Stimulated activated CD4-positive, alpha-beta T cell treated with anti-CD3 and anti-CD28 coated beads, Interleukin-1b, Interleukin-23, amount 100 ng/mL, for 48 hours (primary cell): ENCODE data around the gene BRINP3.

Experiments
- DNase-seq: peaks from one replicate; pipeline ENCODE4 v3.0.0-alpha.2; 2020

The BRINP3 gene

DNA sequence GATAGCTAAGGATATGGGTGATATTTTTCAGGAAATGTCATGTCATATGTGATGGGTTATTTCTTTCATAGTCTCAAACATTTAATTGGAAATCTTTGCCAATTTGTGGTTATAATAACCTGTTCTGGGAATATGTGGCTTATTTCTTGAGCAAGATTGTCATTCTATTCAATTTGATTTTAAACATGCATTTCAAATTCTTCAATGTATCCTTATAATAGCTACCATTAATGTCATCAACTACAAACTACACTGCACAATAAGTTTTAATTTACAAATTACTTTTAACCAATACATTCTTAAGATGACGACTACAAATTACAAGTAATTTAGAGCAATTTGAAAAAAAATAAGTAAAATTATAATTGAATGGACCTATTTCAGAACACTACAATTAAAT lies 164.9 kb downstream of the BRINP3 start:
- no peak for DNase-seq

DNA sequence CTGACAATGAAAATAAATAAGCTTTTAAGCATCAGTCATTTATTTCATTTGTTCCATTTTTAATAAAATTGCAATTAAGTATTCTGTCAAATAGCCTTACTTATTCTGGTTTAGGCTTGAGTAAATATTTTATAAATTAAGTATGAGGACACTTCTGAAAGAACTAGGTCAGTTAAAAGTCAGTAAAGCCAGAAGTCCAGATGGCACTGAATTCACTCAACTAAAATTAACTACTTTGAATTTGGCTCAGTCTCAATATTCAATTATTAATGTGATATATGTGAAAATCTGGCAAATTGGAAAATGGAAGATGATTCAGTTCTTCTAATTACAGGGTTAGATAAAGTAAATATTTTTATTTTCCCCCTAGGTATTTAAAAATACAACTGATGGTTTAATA lies 174.2 kb downstream of the BRINP3 start:
- no peak for DNase-seq

DNA sequence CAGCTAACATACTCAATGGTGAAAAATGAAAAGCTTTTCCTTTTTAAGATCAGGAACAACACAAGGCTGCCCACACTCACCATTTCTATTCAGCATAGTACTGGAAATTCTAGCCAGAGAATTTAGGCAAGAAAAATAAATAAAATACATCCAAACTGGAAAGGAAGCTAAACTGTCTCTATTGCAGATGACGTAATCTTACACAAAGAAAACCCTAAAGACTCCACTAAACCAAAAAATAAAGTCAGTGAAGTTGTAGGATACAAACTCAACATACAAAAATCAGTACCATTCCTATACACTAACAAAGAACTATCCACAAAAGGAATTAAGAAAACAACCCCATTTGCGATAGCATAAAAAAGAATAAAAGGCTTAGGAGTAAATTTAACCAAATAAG lies 181.2 kb downstream of the BRINP3 start:
- no peak for DNase-seq

DNA sequence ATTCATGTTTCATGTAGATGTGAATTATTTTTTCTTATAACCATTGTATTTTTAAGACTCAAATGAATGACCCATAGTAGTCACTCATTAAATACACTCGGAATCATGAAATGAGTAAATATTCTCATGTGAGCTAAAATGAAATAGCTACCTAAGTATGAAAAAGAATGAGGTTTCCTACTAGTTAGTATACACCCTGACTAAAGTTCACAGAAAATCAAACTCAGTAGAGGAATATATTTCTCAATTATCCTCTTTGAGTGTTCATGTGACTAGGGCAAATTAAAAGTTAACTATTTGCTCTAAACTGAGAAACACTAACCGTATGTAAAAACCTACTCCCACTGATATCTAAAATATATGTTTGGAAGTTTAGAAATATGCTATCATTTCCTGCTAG lies 187.8 kb downstream of the BRINP3 start:
- no peak for DNase-seq

DNA sequence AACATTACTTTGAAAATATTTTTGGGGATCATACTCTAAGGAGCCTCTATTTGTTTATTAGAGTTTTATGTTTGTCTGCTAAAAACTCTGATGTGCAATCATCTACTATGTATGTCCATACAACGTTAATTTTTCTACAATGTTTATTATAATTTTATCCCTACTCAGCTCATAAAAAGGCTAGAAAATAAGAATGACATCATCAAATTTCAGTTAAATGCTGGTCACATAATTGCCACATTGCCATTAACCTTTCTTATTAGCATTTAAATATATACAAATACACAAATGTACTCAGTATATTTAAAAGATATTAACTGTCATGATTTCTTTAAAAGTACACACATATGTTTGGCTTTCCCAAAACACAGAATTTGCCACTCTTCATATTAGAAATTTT lies 191.6 kb downstream of the BRINP3 start:
- no peak for DNase-seq

DNA sequence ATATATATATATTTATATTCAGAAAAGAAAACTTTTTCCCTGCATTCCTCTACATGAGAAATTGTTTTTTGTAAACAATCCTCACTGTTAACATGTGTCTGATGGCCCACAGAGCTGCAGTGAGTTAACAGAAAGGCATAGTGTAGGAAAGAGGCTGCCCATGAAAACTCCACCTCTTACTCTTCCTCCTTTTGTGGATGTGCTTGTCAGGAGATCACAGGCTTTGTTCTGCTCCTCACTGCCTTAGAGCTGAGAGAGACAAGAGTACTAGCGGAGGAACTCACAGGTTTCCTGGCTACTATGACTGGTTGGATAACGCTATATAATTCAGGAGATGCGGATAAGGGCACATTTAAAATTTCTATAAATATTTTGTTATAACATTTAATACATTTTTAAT lies 200.6 kb downstream of the BRINP3 start:
- no peak for DNase-seq

DNA sequence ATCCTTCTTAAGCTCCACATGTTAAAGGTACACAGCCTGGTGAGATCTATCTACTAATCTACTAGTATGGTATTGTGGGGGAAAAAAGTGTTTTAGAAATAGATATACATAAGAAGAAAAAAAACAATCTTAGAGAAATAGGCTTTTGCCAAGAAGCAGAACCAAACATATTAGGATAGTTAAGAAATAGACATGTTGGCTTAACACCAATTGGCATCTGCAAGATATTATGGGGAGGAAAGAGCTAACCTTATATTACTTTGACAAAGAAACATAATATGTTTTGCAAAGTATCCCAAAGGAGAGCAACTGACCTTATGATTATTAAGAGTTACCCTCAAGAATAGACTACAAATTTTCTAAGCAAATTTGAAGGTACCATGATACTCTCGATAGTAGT lies 202.9 kb downstream of the BRINP3 start:
- DNase-seq: no peak

DNA sequence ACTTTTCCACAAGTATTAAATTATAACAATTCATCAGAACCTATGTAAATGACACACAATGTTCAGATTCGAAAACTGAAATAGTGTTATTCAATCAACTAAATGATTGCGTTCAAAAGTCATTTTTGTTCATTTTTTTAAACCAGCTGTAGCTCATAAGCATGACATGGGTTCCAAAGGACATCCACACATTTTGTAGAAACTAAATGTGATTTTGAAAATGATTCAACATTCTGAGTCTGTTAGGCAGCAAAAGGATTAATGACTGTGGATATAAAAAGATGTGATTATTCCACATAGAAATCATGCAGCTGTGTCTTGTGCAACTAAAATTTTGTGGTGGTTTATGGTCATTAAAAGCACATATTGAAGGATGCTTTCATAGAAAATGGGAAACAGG lies 204.5 kb downstream of the BRINP3 start:
- DNase-seq: no peak

DNA sequence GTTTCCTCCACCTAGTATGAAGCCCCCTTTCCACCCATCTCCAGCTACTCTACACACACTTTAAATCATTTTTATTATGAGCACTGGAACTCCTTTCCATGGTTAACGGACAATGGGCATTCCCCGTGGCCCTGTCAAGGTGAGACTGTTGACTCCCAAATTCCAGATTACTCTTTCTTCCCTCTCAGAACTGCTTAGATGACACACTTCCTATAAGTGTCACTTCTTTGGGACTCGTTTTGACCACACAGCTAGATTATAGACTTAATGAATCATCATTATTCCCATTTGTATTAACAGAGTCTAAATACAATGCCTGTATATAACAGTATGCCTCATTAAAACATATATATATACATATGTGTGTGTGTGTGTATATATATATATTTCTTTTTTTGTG lies 215.1 kb downstream of the BRINP3 start:
- no peak for DNase-seq

DNA sequence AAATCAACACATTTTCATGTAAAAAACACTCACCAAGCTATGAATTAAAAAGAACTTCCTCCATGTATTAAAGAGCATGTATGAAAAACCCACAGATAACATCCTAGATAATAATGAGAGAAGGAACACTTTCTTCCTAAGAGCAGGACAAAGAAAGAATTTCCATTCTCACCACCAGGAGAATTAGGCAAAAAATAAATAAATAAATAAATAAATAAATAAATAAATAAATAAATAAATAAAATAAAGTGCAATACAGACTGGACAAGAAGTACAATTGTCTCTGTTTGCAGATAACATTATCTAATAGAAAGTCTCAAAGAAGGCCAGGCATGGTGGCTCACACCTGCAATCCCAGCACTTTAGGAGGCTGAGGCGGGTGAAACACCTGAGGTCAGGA lies 218.2 kb downstream of the BRINP3 start:
- DNase-seq: no peak

DNA sequence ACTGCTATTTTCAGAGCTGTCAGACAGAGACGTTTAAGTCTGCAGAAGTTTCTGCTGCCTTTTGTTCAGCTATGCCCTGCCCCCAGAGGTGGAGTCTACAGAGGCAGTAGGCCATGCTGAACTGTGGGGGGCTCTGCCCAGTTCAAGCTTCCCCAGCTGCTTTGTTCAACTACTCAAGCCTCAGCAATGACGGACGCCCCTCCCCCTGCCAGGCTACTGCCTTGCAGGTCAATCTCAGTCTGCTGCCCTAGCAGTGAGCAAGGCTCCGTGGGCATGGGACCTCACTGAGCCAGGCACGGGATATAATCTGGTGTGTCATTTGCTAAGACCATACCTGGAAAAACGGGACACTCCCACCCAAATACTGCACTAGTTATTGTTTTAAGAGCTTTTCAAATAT lies 219.7 kb downstream of the BRINP3 start:
- no peak for DNase-seq

DNA sequence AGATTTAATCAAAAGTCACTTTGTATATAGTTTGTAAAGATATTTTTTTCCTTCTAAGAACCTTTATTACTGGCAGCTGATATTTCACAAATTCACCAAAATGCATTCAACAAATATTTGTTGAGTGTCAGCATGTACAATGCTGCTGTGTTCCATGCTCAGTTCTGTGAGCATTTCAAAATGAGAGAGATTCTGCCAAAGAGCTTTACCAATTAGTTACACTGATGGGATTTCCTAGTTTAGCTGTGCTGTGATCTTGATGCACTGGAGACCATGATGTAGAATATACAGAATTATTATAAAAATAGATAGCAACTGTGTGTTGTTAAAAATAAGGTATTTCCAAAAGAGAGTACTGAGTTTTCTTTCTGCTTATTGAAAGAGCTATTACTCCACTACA lies 225.6 kb downstream of the BRINP3 start:
- no peak for DNase-seq

DNA sequence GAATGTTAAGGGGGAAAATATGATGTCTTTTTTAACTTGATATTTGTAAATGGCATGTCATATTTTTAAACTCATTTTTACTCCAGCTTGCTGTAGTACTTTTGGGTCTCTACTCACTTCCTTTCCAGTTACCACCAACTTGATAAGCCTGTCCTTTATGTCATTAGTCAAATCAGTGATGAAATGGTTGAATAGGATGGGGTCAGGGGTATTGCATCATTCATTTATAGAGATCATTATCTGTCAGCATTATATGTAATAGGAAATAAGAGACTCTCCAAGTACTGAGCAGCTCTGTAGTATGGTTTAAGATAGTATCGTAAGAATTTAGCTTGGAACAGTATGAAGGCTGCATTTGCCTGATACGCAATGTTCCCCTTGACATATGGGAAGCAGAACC lies 227.3 kb downstream of the BRINP3 start:
- no peak for DNase-seq

DNA sequence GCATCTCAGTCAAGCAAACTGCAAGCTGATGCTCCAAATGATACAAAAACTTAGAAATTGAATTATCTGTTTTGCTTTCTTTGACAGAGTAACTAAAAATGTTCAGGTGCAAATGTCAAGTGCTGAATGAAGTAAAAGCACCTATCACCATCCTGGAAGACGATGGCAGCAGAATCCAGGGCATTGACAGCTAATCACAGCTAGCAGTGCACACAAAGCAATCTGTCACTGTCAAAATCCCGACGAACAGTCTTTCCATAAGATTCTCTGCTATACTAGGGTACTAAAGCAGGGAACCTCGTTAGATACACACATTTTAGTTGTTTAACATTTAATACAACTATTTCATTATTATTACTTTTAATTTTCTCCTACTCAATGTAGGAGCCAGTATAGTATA lies 233.3 kb downstream of the BRINP3 start:
- DNase-seq: no peak

DNA sequence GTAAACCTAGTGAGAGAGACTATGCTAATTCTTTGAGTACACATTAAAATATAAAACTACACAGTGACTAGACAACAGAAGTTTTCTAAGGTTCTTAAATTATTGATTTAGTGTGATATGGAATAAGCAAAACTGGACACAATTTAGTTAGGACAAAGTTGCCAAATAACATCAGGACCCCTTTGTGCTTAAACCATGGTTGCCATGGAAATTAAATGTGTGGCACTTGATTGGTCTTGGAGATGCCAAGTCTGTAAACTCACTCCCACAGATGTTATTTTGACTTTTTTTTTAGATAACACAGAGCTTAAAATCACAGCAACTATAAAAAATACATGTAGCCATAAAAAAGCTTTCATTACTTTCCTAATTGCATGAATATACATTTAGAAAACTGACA lies 234.6 kb downstream of the BRINP3 start:
- DNase-seq: no peak

DNA sequence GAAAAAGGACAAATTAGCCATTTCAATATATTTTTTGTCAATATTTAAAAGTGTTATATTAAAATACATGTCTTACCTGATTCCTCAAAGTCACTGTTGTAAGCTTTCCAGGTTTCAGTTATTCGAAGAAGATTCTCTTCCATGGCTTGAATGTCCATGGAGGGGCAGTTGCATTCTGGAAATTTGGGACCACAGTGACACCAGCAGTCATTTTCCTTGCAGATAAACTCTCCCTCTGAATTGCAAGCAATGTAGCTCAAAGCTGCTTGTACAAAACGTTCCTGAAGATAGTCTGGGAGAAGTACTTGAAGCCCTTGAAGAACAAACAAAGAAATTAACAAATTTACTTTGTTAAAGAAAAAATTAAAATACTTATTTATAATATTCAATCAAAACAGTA lies 251.7 kb downstream of the BRINP3 start:
- DNase-seq: no peak

DNA sequence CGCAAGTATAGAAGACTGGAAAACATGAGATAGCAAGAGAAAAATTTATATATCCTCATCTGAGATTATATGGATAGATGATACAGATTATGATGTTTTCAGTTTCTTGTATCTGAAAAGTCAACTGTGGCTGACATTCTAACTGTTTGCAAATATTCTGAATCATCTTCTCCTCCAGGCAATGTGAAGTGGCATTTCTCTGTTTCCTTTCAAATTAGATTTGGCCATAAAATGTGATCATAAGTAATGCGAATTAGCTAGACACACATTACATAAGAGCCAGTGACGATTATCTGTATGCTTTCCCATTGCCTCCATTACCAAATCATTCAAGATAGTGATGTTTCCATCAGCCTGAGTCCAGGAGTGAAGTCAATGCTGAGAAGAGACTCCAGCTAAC lies 265.2 kb downstream of the BRINP3 start:
- no peak for DNase-seq

DNA sequence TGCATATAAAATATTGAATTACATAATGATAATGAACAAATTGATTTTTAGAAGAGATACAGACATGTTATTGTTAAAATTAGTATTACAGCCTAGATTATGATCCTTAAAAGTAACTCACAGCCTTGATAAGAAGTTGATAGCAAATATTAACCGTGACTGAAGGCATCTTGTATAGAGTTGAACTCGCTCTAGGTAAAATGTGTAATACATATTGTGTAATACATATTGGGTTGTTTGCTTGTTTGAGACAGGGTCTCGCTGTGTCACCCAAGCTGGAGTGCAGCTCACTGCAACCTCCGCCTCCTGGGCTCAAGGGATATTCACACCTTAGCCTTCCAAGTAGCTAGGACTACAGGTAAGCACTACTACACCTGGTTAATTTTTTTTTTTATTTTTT lies 269.9 kb downstream of the BRINP3 start:
- no peak for DNase-seq

DNA sequence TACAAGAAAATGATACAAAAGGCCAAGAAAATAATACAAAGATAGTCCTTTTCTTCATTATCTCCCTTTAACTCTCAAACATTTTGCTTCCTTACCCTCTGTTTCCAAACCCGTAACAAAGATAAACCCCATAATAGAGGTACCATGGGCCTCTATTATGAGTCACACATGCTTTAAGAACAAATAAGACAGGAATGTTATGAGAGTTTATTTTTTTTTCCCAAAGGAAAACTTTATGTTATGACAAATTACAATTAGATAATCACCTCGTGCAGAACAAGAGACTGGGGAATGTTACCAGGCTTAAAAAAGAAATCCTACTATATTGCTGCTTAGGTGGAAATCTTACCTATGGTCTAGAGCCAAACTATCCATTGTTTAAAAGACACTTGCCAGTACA lies 272.0 kb downstream of the BRINP3 start:
- DNase-seq: no peak

DNA sequence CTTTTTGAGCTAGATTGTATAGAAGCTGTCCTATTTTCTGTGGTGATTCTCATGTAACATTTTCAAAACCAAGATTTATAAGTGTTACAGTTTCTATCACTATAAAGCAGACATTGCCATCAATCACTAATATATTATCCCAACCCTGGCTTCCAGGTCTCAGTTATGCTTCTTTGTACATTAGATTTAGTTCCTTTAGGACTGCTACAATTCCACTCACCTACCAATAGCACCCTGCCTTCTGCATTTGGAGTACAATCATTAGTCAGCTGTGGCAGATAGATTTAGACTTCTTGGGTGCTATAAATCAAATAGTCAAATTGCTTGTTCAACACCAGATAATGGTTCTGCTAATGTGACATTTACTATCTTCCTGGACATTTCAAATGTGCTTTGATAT lies 281.6 kb downstream of the BRINP3 start:
- DNase-seq: no peak

DNA sequence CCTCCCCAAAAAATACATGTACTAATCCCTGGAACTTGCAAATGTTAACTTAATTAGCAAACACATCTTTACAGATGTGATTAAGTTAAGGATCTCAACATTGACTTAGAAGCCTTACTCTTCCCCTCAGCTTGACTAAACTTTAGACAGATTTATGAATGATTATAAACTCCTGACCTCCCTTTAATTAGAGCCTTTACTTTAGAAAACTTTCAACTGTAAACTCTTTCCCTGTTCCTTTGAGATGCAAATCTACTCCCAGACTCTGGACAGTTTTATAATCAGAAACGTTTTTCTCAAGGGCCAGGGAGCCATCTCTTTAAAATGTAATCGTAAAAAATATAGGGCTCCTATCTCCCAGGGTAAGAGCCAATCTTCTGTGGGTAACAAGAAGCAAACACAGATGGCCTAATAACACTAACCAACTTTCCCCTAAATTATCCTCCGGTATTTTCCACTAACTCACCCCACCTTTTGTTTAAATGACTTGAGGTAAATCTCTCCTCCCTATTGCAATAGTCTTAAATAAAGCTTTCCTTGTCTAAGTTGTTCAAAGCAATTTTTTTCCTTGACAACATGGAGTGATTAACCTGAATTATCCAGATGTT lies 284.1 kb downstream of the BRINP3 start:
- no peak for DNase-seq

DNA sequence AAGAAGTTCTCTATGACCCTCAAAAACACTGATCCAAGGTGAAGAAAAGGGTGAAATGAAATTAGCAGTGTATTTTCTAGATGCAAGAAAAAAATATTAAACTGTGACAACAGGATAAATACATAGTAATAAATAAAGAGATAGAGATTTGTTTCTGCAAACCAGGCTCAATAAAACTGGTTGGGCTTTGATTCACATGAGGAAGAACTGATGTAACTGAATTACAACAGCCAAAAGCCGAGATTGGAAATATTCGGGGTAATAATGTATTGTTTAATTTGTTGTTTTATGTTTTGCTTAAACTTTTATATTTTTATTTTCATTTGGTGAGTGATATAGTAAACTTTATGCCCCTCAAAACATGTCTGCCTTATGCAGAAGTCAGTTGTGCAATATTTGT lies 285.0 kb downstream of the BRINP3 start:
- no peak for DNase-seq

DNA sequence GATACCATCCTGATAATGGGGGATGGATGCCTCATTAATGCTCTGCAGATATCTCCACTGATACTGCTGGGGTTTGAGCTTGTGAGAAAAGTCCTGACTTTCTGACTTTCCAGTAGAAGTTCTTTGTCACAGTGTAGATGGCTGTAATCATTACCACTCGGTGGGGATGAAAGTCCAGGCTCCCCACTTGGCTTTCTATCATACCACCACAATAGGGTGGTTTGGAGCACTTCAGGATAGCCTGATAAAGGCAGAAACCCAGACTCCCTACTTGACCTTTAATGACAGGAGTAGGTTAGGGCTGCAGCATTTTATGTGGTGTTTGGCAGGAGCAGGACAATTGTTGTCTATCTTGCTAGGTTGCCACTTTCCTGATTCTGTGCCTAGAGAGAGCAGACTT lies 294.1 kb downstream of the BRINP3 start:
- no peak for DNase-seq

DNA sequence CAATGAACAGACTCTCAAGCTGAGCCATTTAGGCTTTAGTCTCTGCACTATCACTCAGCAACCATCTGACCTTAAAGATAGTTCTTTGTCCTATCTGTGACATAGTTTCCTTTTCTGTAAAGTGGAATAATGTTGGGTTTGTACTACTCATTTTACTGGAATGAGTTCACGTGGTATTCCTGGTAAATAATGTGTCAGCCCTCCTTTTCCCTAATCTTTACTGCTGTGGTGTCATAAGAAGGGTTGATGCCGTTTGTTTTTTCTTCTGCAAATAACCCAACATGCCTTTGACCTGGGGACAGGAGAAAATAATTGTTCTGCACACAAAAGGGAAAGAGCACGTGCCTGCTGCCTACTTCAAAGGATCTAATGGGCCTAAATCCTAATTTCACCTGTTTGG lies 297.8 kb downstream of the BRINP3 start:
- no peak for DNase-seq

DNA sequence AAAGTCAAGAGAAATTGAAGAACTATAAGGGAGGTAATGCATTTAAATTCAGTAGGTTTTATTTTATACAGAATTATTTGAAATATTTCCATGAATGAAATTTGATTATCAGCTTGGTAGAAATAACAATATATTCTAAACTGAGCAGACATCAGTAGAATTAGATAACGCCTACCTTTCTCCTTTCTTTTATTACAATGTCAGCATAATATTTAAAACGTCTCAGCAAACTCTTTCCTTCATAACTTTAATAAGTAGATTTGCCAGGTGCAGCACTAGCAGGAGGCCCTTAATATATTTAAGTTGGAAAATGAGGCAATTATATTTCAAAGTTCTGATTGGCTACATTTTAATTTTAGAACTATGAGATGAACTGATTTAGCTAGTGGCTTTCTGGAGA lies 298.8 kb downstream of the BRINP3 start:
- no peak for DNase-seq

DNA sequence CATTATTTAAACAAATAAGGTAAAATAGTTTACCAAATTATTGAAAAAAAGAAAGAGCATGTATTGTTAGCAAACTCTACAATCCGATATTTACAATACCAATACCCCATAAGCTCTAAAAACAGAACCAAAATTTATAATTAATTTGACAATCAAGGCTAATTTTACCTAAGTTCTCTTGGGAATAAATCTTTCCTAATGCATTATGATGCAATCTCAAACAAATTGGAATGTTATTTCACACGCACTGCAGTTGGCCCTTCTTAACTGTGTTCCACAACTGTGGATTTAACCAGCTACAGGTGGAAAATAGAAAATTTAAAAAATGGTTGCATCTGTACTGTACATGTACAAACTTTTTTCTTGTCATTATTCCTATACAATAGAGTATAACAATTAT lies 300.1 kb downstream of the BRINP3 start:
- DNase-seq: no peak
